Gastroesophageal sphincter (tissue), 4 donors: ENCODE data around the gene TRIM69. TPM values are rescaled to one million over a fixed set of nuclear protein-coding genes. Genes with fewer than 3 reads are reported as not detected.
"Not testable (repeated sequence)": the region's sequence is repeated elsewhere in the genome, so short reads cannot be mapped to it uniquely, and the experiment has no call there.

Experiments used
- ATAC-seq: fragments of 150-250 bp; one replicate; pipeline ENCODE4 v1.9.1; 2016; ENCODE audit warnings: mild to moderate bottlenecking, moderate library complexity
- H3K27ac ChIP-seq, 4 donors: fragments of 200-600 bp; sonication (generic) in 3 of 4; 1 replicate in 3 of 4; 2 replicates in 1 of 4; pipeline ENCODE4 v1.5.1; 2016 to 2019
- H3K27me3 ChIP-seq: fragments of 200-600 bp; sonication (generic); one replicate; pipeline ENCODE4 v1.5.1; 2019
- H3K36me3 ChIP-seq, 2 donors: fragments of 200-600 bp; sonication (generic); one replicate each; pipeline ENCODE4 v1.5.1; 2019; ENCODE audit warnings: control low read depth in 1 of 2
- H3K4me1 ChIP-seq, 3 donors: fragments of 200-600 bp; sonication (generic); 1 replicate in 2 of 3; 2 replicates in 1 of 3; pipeline ENCODE4 v1.5.1; 2016 to 2019; ENCODE audit warnings: control low read depth in 2 of 3
- H3K4me3 ChIP-seq, 2 donors: fragments of 200-600 bp; sonication (generic); one replicate each; pipeline ENCODE4 v1.5.1; 2019; ENCODE audit warnings: mild to moderate bottlenecking in 1 of 2, moderate library complexity in 1 of 2
- H3K9me3 ChIP-seq, 3 donors: fragments of 200-600 bp; sonication (generic); one replicate each; pipeline ENCODE4 v1.5.1; 2017 to 2019; ENCODE audit warnings: control low read depth in 2 of 3
- EP300 ChIP-seq: sonication (generic); formaldehyde crosslinking; IDR thresholded peaks from one replicate; pipeline ENCODE4 v1.6.1; 2017; ENCODE audit warnings: antibody characterized with exemption, mild to moderate bottlenecking
- POLR2A ChIP-seq, 2 donors: fragments of 450-650 bp; IDR thresholded peaks; one replicate each; pipeline ENCODE4 v1.6.1; 2017; ENCODE audit warnings: antibody characterized with exemption in 2 of 2, mild to moderate bottlenecking in 2 of 2, moderate library complexity in 1 of 2
- POLR2AphosphoS5 ChIP-seq: sonication (generic); formaldehyde crosslinking; IDR thresholded peaks from one replicate; pipeline ENCODE4 v1.6.1; 2017; ENCODE audit warnings: antibody characterized with exemption
- WGBS, 2 donors: methylation state at CpG; one replicate each; pipeline ENCODE4 v1.1.5; 2018; ENCODE audit warnings: low coverage in 1 of 2; 5-methylcytosine and 5-hydroxymethylcytosine counted together
- total RNA-seq, 4 donors: library from RNA; depleted of rRNA; stranded (reverse); fragments of >200 nt; gene quantifications; one replicate each; pipeline ENCODE4 v1.1.0, GENCODE V29; 2016
- TF ChIP-seq, protein P1 (sequence below), 4 experiments: fragments of 200-600 bp in 2 of 4; fragments of 450-650 bp in 2 of 4; sonication (generic) in 1 of 4; IDR thresholded peaks; one replicate each; pipeline ENCODE4 v1.5.1; 2017 to 2019; ENCODE audit warnings: antibody characterized with exemption in 4 of 4, mild to moderate bottlenecking in 2 of 4, moderate library complexity in 2 of 4

Gene TRIM69
- total RNA-seq, 4 donors from 2014 or later, result 22.9 to 31.1 (median 24.3) TPM

DNA sequence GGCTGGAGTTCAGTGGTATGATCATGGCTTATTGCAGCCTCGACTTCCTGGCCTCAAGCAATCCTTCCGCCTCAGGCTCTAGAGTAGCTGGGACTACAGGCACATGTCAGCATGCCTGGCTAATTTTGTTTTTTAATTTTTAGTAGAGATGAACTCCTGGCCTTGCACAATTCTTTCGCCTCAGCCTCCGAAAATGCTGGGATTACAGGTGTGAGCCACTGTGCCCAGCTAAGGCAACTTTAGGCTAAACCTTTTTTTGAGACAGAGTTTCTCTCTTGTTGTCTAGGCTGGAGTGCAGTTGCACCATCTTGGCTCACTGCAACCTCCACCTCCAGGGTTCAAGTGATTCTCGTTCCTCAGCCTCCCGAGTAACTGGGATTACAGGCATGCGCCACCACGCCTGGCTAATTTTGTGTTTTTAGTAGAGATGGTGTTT lies 16.3 kb upstream of the TRIM69 start:
- peak; percentile 1 for TF ChIP-seq POLR2AphosphoS5
- ATAC-seq, H3K27me3 ChIP-seq, H3K4me3 ChIP-seq, H3K9me3 ChIP-seq: not testable (repeated sequence)
- peak overlapping the region in 1 of 4 donors; percentile 9 for H3K27ac ChIP-seq
- 86% methylated on average over 3 to 8 of the region's 8 CpGs for WGBS, 2 donors
- H3K4me1 ChIP-seq, result peaks cover 0 to 14% (median 2%) of the 10 kb centered on the region in 3 donors
- peaks cover 0 to 44% of the 10 kb centered on the region in 2 donors for H3K36me3 ChIP-seq

DNA sequence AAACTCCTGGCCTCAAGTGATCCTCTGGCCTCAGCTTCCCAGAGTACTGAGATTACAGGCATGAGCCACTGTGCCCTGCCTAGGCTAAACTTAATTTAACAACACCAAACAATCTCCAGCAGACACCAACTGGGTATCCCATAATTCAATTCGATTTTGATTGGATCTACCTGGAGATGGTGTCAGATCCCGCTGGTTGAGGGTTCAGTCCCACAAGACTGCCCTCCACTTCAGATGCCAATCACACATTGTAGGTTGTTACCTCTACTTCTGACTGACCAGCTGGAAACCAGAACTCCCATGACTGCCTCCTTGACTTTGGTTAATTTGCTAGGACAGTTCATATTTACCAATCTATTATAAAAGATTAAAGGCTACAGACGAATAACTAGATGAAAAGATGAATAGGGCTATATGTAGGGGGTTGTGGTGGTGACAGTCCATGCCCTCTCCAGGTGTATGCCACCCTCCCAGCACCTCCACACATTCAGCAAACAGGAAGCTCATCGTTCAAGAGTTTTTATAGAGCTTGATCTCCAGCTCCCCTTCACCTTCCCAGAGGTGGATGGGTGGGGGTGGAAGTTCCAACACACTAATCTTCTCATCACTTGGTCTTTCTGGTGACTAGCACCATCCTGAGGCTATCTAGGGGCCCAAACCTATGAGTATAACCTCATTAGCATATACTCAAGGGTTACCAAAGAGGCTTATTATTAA lies 15.7 kb upstream of the TRIM69 start:
- Histone ChIP-seq H3K27ac (peak overlapping the region in 1 of 4 donors; percentile 2), H3K9me3 (no peaks in the 10 kb centered on the region), H3K4me3 (no peak overlapping the region), H3K4me1 (peaks cover 0 to 10% (median 0%) of the 10 kb centered on the region in 3 donors), H3K36me3 (peaks cover 0 to 38% of the 10 kb centered on the region in 2 donors), H3K27me3 (no peaks in the 10 kb centered on the region)
- no peak for ATAC-seq
- TF ChIP-seq POLR2AphosphoS5, result peak; percentile 35
- no peak for TF ChIP-seq EP300
- TF ChIP-seq, protein P1, sequence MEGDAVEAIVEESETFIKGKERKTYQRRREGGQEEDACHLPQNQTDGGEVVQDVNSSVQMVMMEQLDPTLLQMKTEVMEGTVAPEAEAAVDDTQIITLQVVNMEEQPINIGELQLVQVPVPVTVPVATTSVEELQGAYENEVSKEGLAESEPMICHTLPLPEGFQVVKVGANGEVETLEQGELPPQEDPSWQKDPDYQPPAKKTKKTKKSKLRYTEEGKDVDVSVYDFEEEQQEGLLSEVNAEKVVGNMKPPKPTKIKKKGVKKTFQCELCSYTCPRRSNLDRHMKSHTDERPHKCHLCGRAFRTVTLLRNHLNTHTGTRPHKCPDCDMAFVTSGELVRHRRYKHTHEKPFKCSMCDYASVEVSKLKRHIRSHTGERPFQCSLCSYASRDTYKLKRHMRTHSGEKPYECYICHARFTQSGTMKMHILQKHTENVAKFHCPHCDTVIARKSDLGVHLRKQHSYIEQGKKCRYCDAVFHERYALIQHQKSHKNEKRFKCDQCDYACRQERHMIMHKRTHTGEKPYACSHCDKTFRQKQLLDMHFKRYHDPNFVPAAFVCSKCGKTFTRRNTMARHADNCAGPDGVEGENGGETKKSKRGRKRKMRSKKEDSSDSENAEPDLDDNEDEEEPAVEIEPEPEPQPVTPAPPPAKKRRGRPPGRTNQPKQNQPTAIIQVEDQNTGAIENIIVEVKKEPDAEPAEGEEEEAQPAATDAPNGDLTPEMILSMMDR (IDR thresholded peaks at IDR 0.05), result no peak
- 57 to 81% methylated on average over 2 to 4 of the region's 4 CpGs for WGBS, 2 donors

DNA sequence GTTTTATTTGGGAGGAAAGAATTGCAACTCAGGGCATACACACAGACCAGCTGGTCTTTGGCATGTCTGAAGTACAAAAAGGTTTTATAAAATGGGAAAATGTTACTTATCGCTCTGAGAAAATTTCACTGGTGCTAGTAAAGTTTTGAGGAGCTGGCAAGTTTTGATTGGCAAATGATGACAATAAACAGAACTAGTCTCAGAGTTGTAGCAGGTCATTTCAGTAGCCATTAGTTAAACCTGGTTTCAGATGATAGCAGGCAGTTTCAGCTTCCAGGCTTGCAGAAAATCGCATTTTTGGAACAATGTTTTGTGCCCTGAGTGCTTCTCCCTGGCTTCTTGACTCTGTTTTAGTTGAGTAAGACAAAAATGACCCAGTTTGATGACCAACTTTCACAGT lies 14.3 kb upstream of the TRIM69 start:
- H3K9me3 ChIP-seq, result no peaks in the 10 kb centered on the region
- TF ChIP-seq, protein P1 (IDR thresholded peaks at IDR 0.05), result no peak
- no peak for TF ChIP-seq POLR2A (IDR thresholded peaks at IDR 0.05)
- TF ChIP-seq POLR2AphosphoS5, result no peak
- no peak for TF ChIP-seq EP300
- H3K4me1 ChIP-seq, result peaks cover 0 to 16% (median 5%) of the 10 kb centered on the region in 3 donors
- 61 to 90% methylated on average over 2 of the region's 2 CpGs for WGBS, 2 donors
- no peak overlapping the region for H3K27ac ChIP-seq
- H3K36me3 ChIP-seq, result peaks cover 0 to 24% of the 10 kb centered on the region in 2 donors
- ATAC-seq, result no peak
- no peak overlapping the region for H3K4me3 ChIP-seq
- H3K27me3 ChIP-seq, result no peaks in the 10 kb centered on the region

DNA sequence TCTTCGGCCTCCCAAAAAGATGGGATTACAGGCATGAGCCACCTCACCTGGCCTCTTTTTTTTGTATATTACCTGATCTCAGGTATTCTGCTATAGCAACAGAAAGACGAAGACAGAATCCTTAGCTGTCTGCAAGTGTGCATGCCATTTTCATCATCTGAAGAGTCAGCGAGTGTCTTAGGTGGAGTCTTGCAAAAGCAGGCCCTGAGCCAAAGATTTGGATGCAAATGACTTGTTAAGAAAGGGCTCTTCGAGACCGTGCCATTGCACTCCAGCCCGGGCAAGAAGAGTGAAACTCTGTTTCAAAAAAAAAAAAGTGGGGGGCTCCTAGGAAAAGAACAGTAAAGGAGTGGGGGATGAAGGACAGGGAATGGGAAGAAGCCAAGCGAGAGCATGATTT lies 10.2 kb upstream of the TRIM69 start:
- no peak for ATAC-seq
- TF ChIP-seq, protein P1 (IDR thresholded peaks at IDR 0.05), result no peak
- no peak for TF ChIP-seq POLR2AphosphoS5
- TF ChIP-seq EP300, result no peak
- TF ChIP-seq POLR2A (IDR thresholded peaks at IDR 0.05), result no peak
- WGBS, 2 donors, result 54 to 63% methylated on average over 5 to 7 of the region's 7 CpGs
- H3K9me3 ChIP-seq, result no peaks in the 10 kb centered on the region
- no peak overlapping the region for H3K4me3 ChIP-seq
- H3K27me3 ChIP-seq, result no peaks in the 10 kb centered on the region
- H3K36me3 ChIP-seq, result no peaks in the 10 kb centered on the region
- H3K27ac ChIP-seq, result peak overlapping the region in 3 of 4 donors; percentile 94 to 96 (median 95)
- H3K4me1 ChIP-seq, result peaks cover 0 to 46% (median 8%) of the 10 kb centered on the region in 3 donors

DNA sequence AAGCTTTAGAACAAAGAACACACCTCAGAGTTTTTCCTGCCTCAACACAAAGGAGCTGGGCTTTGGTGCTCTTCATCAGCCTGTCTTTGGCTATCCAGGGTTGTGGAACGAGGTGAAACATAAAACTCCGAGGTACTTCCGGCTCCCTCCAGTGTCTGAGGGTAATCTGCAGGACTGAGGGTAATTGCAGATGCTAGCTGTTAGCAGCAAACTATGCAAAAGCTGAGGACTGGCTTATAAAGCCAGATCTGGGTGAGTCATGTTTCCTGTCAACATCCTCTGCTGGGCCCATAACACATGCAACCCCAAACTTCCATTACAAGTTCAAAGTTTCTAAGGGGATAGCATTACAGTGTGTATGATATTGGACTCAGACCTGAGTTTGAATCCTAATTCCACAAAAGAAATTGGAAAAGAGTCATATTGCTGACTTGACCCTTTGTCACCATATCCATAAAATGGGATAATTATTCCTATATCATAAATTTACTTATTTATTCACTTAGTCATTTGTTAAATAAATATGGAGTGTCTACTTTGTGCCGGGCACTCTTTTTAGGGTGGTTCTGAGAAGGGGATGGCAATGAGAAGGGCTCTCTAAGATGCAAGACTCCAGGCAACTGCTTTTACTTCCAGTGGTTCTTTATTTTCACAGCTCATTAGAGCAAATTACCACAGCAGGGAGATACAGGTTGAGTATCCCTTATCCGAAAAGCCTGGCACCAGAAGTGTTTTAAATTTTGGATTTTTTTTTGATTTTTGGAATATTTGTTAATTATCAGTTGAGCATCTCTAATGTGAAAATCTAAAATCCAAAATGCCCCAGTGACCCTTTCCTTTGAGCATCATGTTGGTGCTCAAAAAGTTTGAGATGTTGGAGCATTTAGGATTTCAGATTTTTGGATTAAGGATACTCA lies 9.5 kb upstream of the TRIM69 start:
- TF ChIP-seq POLR2A (IDR thresholded peaks at IDR 0.05), result peak; percentile 33 to 34
- TF ChIP-seq, protein P1 (IDR thresholded peaks at IDR 0.05), result no peak
- no peak for TF ChIP-seq EP300
- TF ChIP-seq POLR2AphosphoS5, result peak; percentile 42

More for the DNA sequence above, 9.5 kb upstream of the TRIM69 start:
- WGBS, 2 donors, result 42 to 69% methylated on average over 3 of the region's 5 CpGs
- H3K4me1 ChIP-seq, result peaks cover 0 to 53% (median 8%) of the 10 kb centered on the region in 3 donors
- peaks cover 0 to 6% of the 10 kb centered on the region in 2 donors for H3K36me3 ChIP-seq
- no peak overlapping the region for H3K4me3 ChIP-seq
- H3K27ac ChIP-seq, result peak overlapping the region; percentile 16 to 96 (median 94)
- ATAC-seq, result peak; percentile 32
- H3K9me3 ChIP-seq, result no peaks in the 10 kb centered on the region
- no peaks in the 10 kb centered on the region for H3K27me3 ChIP-seq
